DMS 273 (cell line): ENCODE measurements around the gene APEH.
"Not testable (repeated sequence)": the region's sequence is repeated elsewhere in the genome, so short reads cannot be mapped to it uniquely, and the experiment has no call there.

ENCODE experiments used
- DNase-seq: peaks from one replicate; lab custom pipeline; 2025; ENCODE audit not compliant: unreplicated experiment; lab: John Stamatoyannopoulos, UW

APEH gene

GRCh38 chr3:49667701-49668413, 6.3 kb upstream of the APEH start:
- no peak for DNase-seq

GRCh38 chr3:49668414-49668797, 5.7 kb upstream of the APEH start:
- no peak for DNase-seq

- no peak for DNase-seq
Observed at GRCh38 chr3:49668861-49669260, 5.3 kb upstream of the APEH start.

GRCh38 chr3:49669352-49669751, 4.8 kb upstream of the APEH start:
- DNase-seq, result no peak

GRCh38 chr3:49670940-49671290, 3.2 kb upstream of the APEH start:
- DNase-seq, result no peak

GRCh38 chr3:49671291-49672288, 2.6 kb upstream of the APEH start:
- DNase-seq, result no peak

- no peak for DNase-seq
Observed at GRCh38 chr3:49673121-49673714, 933 bp upstream of the APEH start.

- no peak for DNase-seq
Observed at GRCh38 chr3:49674497-49674983, 389 bp downstream of the APEH start.

GRCh38 chr3:49675912-49676311, 1.8 kb downstream of the APEH start:
- DNase-seq, result no peak

GRCh38 chr3:49680493-49681231, 6.5 kb downstream of the APEH start:
- DNase-seq, result no peak

GRCh38 chr3:49681232-49681522, 7.0 kb downstream of the APEH start:
- no peak for DNase-seq

- DNase-seq, result no peak
Observed at GRCh38 chr3:49681543-49681942, 7.4 kb downstream of the APEH start.

GRCh38 chr3:49683162-49683561, 9.0 kb downstream of the APEH start:
- no peak for DNase-seq

GRCh38 chr3:49684453-49684852, 10.3 kb downstream of the APEH start:
- not testable (repeated sequence) for DNase-seq

GRCh38 chr3:49685103-49685502, 11.0 kb downstream of the APEH start:
- DNase-seq, result not testable (repeated sequence)

- DNase-seq, result not testable (repeated sequence)
Observed at GRCh38 chr3:49685846-49686245, 11.7 kb downstream of the APEH start.

- not testable (repeated sequence) for DNase-seq
Observed at GRCh38 chr3:49686346-49686745, 12.2 kb downstream of the APEH start.

- not testable (repeated sequence) for DNase-seq
Observed at GRCh38 chr3:49686769-49687423, 12.7 kb downstream of the APEH start.

- DNase-seq, result not testable (repeated sequence)
Observed at GRCh38 chr3:49687424-49687795, 13.3 kb downstream of the APEH start.

- DNase-seq, result not testable (repeated sequence)
Observed at GRCh38 chr3:49688338-49689045, 14.3 kb downstream of the APEH start.
